HepG2 (cell line): ENCODE measurements around the gene TAF6. TPM values are rescaled to one million over a fixed set of nuclear protein-coding genes. Genes with fewer than 3 reads are reported as not detected.
A peak's percentile ranks its signal among the peaks of the same experiment; 100 is the strongest.

ENCODE experiments used
- CBFB ChIP-seq: sonication (generic); formaldehyde crosslinking; IDR thresholded peaks from 2 replicates; pipeline ENCODE4 v1.4.0; 2020; ENCODE audit warnings: missing genetic modification reagents
- CSRNP1 ChIP-seq: sonication (generic); formaldehyde crosslinking; IDR thresholded peaks from 2 replicates; pipeline ENCODE4 v1.8.1; 2023; ENCODE audit warnings: mild to moderate bottlenecking, missing genetic modification reagents
- ETV6 ChIP-seq: sonication (generic); formaldehyde crosslinking; conservative IDR thresholded peaks from 2 replicates; pipeline ENCODE4 v1.4.0; 2020; ENCODE audit warnings: missing genetic modification reagents
- MBD4 ChIP-seq: IDR thresholded peaks from 2 replicates; pipeline ENCODE4 v1.6.1; 2012; ENCODE audit warnings: low read length, inconsistent platforms, borderline replicate concordance
- MXD4 ChIP-seq: IDR thresholded peaks from 2 replicates; pipeline ENCODE4 v1.6.1; 2016; ENCODE audit warnings: mild to moderate bottlenecking, missing biosample characterization, missing genetic modification reagents
- NFKB2 ChIP-seq: sonication (generic); formaldehyde crosslinking; IDR thresholded peaks from 2 replicates; pipeline ENCODE4 v1.4.0; 2020; ENCODE audit warnings: missing genetic modification reagents, borderline replicate concordance
- REPIN1 ChIP-seq: sonication (generic); formaldehyde crosslinking; IDR thresholded peaks from 2 replicates; pipeline ENCODE4 v1.8.0; 2022; ENCODE audit warnings: missing genetic modification reagents, low read depth, mild to moderate bottlenecking, borderline replicate concordance
- STAT6 ChIP-seq: sonication (generic); formaldehyde crosslinking; IDR thresholded peaks from 2 replicates; pipeline ENCODE4 v1.4.0; 2020; ENCODE audit warnings: missing genetic modification reagents, mild to moderate bottlenecking, borderline replicate concordance
- TEAD3 ChIP-seq: optimal IDR thresholded peaks from 2 replicates; pipeline ENCODE3; 2016; ENCODE audit warnings: borderline replicate concordance
- ZBTB42 ChIP-seq: sonication (generic); formaldehyde crosslinking; IDR thresholded peaks from 2 replicates; pipeline ENCODE4 v1.5.0; 2020; ENCODE audit warnings: mild to moderate bottlenecking, missing genetic modification reagents
- ZNF30 ChIP-seq: sonication (generic); formaldehyde crosslinking; IDR thresholded peaks from 2 replicates; pipeline ENCODE4 v1.5.0; 2020; ENCODE audit warnings: mild to moderate bottlenecking, missing genetic modification reagents
- ZNF547 ChIP-seq: sonication (generic); formaldehyde crosslinking; IDR thresholded peaks from 2 replicates; pipeline ENCODE4 v1.5.1; 2020; ENCODE audit warnings: mild to moderate bottlenecking, missing genetic modification reagents
- ZNF577 ChIP-seq: sonication (generic); formaldehyde crosslinking; IDR thresholded peaks from 2 replicates; pipeline ENCODE4 v1.4.0; 2020; ENCODE audit warnings: mild to moderate bottlenecking, low read depth, missing genetic modification reagents, borderline replicate concordance
- ZNF598 ChIP-seq: sonication (generic); formaldehyde crosslinking; IDR thresholded peaks from 2 replicates; pipeline ENCODE4 v1.5.1; 2020; ENCODE audit warnings: mild to moderate bottlenecking, missing genetic modification reagents, borderline replicate concordance
- ZNF782 ChIP-seq: sonication (generic); formaldehyde crosslinking; IDR thresholded peaks from 2 replicates; pipeline ENCODE4 v1.4.0; 2020; ENCODE audit warnings: missing genetic modification reagents, mild to moderate bottlenecking, borderline replicate concordance
- ZNF841 ChIP-seq: sonication (generic); formaldehyde crosslinking; IDR thresholded peaks from 2 replicates; pipeline ENCODE4 v1.8.1; 2023; ENCODE audit warnings: missing genetic modification reagents, borderline replicate concordance
- polyA plus RNA-seq, 8 experiments: library from polyadenylated mRNA; depleted of rRNA in 3 of 8; stranded (reverse) in 7 of 8; unstranded in 1 of 8; fragments of >200 nt; fragmentation: Illumina TruSeq in 4 of 8; extraction: Trizol in 4 of 8; gene quantifications; 2 replicates each; pipeline versions ENCODE4 v1.2.1 to v1.2.3, GENCODE V29; 2011 to 2016; ENCODE audit warnings: low read depth in 4 of 8, missing spikeins in 1 of 8, mixed read lengths in 1 of 8; ENCODE audit not compliant: insufficient read depth in 1 of 8
- total RNA-seq, 5 experiments: library from RNA; depleted of rRNA; stranded (reverse); fragments of >200 nt; fragmentation: Illumina TruSeq; extraction: Trizol; gene quantifications; 2 replicates each; pipeline ENCODE4 v1.2.3, GENCODE V29; 2016; ENCODE audit warnings: low read depth in 1 of 5
- TF ChIP-seq, protein P1 (sequence below): sonication (generic); formaldehyde crosslinking; IDR thresholded peaks from 2 replicates; pipeline ENCODE4 v1.5.1; 2020; ENCODE audit warnings: missing genetic modification reagents, mild to moderate bottlenecking, borderline replicate concordance
- TF ChIP-seq, protein P2 (sequence below): IDR thresholded peaks from 2 replicates; pipeline ENCODE4 v1.6.1; 2016; ENCODE audit warnings: missing genetic modification reagents, missing compliant biosample characterization
- TF ChIP-seq, protein P3 (sequence below): sonication (generic); formaldehyde crosslinking; IDR thresholded peaks from 2 replicates; pipeline ENCODE4 v1.4.0; 2020; ENCODE audit warnings: missing genetic modification reagents, mild to moderate bottlenecking, borderline replicate concordance

Gene TAF6
- total and polyA plus RNA-seq, 2 of the 13 experiments (the other 11 are each of a cell fraction or from before 2014, with no cell fraction given), result 12.9 to 18.8 TPM

- TF ChIP-seq, protein P1, sequence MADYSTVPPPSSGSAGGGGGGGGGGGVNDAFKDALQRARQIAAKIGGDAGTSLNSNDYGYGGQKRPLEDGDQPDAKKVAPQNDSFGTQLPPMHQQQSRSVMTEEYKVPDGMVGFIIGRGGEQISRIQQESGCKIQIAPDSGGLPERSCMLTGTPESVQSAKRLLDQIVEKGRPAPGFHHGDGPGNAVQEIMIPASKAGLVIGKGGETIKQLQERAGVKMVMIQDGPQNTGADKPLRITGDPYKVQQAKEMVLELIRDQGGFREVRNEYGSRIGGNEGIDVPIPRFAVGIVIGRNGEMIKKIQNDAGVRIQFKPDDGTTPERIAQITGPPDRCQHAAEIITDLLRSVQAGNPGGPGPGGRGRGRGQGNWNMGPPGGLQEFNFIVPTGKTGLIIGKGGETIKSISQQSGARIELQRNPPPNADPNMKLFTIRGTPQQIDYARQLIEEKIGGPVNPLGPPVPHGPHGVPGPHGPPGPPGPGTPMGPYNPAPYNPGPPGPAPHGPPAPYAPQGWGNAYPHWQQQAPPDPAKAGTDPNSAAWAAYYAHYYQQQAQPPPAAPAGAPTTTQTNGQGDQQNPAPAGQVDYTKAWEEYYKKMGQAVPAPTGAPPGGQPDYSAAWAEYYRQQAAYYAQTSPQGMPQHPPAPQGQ (CRISPR knock-in tag), result peak; percentile 96; the same call in 1 of the 2 replicates
- peak; percentile 88; the same call in 1 of the 2 replicates for TF ChIP-seq NFKB2 (CRISPR knock-in tag)
- peak; percentile 53; the same call in 1 of the 2 replicates for TF ChIP-seq ZNF782 (CRISPR knock-in tag)
- TF ChIP-seq ZNF30 (CRISPR knock-in tag), result peak; percentile 87; the same call in 1 of the 2 replicates
- TF ChIP-seq, protein P2, sequence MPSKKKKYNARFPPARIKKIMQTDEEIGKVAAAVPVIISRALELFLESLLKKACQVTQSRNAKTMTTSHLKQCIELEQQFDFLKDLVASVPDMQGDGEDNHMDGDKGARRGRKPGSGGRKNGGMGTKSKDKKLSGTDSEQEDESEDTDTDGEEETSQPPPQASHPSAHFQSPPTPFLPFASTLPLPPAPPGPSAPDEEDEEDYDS (CRISPR knock-in tag), result peak; percentile 80; the same call in 1 of the 2 replicates
- TF ChIP-seq STAT6 (CRISPR knock-in tag), result no peak
- TF ChIP-seq TEAD3 (CRISPR knock-in tag), result peak; percentile 64
- TF ChIP-seq CBFB (CRISPR knock-in tag), result peak; percentile 78
- TF ChIP-seq, protein P3, sequence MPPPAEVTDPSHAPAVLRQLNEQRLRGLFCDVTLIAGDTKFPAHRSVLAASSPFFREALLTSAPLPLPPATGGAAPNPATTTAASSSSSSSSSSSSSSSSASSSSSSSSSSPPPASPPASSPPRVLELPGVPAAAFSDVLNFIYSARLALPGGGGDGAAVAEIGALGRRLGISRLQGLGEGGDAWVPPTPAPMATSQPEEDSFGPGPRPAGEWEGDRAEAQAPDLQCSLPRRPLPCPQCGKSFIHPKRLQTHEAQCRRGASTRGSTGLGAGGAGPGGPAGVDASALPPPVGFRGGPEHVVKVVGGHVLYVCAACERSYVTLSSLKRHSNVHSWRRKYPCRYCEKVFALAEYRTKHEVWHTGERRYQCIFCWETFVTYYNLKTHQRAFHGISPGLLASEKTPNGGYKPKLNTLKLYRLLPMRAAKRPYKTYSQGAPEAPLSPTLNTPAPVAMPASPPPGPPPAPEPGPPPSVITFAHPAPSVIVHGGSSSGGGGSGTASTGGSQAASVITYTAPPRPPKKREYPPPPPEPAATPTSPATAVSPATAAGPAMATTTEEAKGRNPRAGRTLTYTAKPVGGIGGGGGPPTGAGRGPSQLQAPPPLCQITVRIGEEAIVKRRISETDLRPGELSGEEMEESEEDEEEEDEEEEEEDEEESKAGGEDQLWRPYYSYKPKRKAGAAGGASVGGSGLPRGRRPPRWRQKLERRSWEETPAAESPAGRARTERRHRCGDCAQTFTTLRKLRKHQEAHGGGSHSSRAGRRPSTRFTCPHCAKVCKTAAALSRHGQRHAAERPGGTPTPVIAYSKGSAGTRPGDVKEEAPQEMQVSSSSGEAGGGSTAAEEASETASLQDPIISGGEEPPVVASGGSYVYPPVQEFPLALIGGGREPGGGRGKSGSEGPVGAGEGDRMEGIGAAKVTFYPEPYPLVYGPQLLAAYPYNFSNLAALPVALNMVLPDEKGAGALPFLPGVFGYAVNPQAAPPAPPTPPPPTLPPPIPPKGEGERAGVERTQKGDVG, result peak; percentile 75; the same call in 1 of the 2 replicates
- no peak for TF ChIP-seq MBD4
- TF ChIP-seq ZNF577 (CRISPR knock-in tag), result no peak
- TF ChIP-seq CSRNP1, result peak; percentile 82
- peak; percentile 96 for TF ChIP-seq MXD4 (CRISPR knock-in tag)
- peak; percentile 97 for TF ChIP-seq ZNF598 (CRISPR knock-in tag)
- no peak; the same call in 1 of the 2 replicates for TF ChIP-seq ZBTB42 (CRISPR knock-in tag)
- peak; percentile 95; the same call in 1 of the 2 replicates for TF ChIP-seq ZNF547
- TF ChIP-seq ZNF841 (CRISPR knock-in tag), result peak; percentile 73; the same call in 1 of the 2 replicates
- peak; percentile 98 for TF ChIP-seq REPIN1 (CRISPR knock-in tag)
- TF ChIP-seq ETV6 (CRISPR knock-in tag), result 0 out of 2 replicates have a peak, but pooled peaks have one; percentile 41
Measured at GRCh38 chr7:100081535-100082102, 37.5 kb downstream of the TAF6 start, which contains the start of gene ZNF3 (continued).
